Stimulated activated memory B cell treated with anti-CD40 and anti-IgM and Interleukin-4, amounts not matched to agents 10 μg/mL and 1 μg/mL and 100 μg/mL, for 72 hours (primary cell): ENCODE data around the gene SYTL2.
A peak's percentile ranks its signal among the peaks of the same experiment; 100 is the strongest.

ENCODE experiments used
- ATAC-seq: fragments of 150-1000 bp; cut with Tn5 transposase; 2 replicates; pipeline ENCODE4 v1.10.0; 2021
- H3K27ac Mint-ChIP-seq: one replicate; pipeline ENCODE4 v1.8.0; 2022; ENCODE audit warnings: mild to moderate bottlenecking, mixed read lengths
- H3K27me3 Mint-ChIP-seq: one replicate; pipeline ENCODE4 v1.8.0; 2022; ENCODE audit warnings: mixed read lengths
- H3K36me3 Mint-ChIP-seq: one replicate; pipeline ENCODE4 v1.8.0; 2022; ENCODE audit warnings: mixed read lengths
- H3K4me1 Mint-ChIP-seq: one replicate; pipeline ENCODE4 v1.8.0; 2022; ENCODE audit warnings: mixed read lengths
- H3K4me3 Mint-ChIP-seq: one replicate; pipeline ENCODE4 v1.8.0; 2022; ENCODE audit warnings: mild to moderate bottlenecking, moderate library complexity, mixed read lengths
- H3K9me3 Mint-ChIP-seq: one replicate; pipeline ENCODE4 v1.8.0; 2022; ENCODE audit warnings: mixed read lengths

SYTL2 gene

GRCh38 chr11:85813721-85814120 lies 2.8 kb upstream of the SYTL2 start:
- Mint-ChIP-seq H3K27ac (no peak overlapping the region), H3K27me3 (peaks cover 20% of the 10 kb centered on the region), H3K4me1 (peaks cover 20% of the 10 kb centered on the region), H3K4me3 (no peak overlapping the region), H3K9me3 (no peaks in the 10 kb centered on the region), H3K36me3 (no peaks in the 10 kb centered on the region)
- ATAC-seq: no peak

- H3K27ac Mint-ChIP-seq: no peak overlapping the region
- peaks cover 20% of the 10 kb centered on the region for H3K4me1 Mint-ChIP-seq
- peaks cover 20% of the 10 kb centered on the region for H3K27me3 Mint-ChIP-seq
- peak overlapping the region; percentile 74 for H3K4me3 Mint-ChIP-seq
- ATAC-seq: no peak
- H3K9me3 Mint-ChIP-seq: no peaks in the 10 kb centered on the region
- no peaks in the 10 kb centered on the region for H3K36me3 Mint-ChIP-seq
Observed at GRCh38 chr11:85811624-85812023, 683 bp upstream of the SYTL2 start.

- Mint-ChIP-seq H3K36me3 (no peaks in the 10 kb centered on the region), H3K9me3 (no peaks in the 10 kb centered on the region)
Observed at GRCh38 chr11:85810521-85810870, 445 bp downstream of the SYTL2 start.

GRCh38 chr11:85809863-85810262 lies 1.1 kb downstream of the SYTL2 start:
- peaks cover 20% of the 10 kb centered on the region for H3K27me3 Mint-ChIP-seq
- H3K27ac Mint-ChIP-seq: no peak overlapping the region
- peaks cover 20% of the 10 kb centered on the region for H3K4me1 Mint-ChIP-seq
- H3K4me3 Mint-ChIP-seq: peak overlapping the region; percentile 68
- H3K36me3 Mint-ChIP-seq: no peaks in the 10 kb centered on the region
- H3K9me3 Mint-ChIP-seq: no peaks in the 10 kb centered on the region
- ATAC-seq: no peak

More at GRCh38 chr11:85810521-85810870, 445 bp downstream of the SYTL2 start:
- Mint-ChIP-seq H3K27me3 (peaks cover 20% of the 10 kb centered on the region), H3K4me3 (peak overlapping the region; percentile 68), H3K4me1 (peaks cover 20% of the 10 kb centered on the region), H3K27ac (no peak overlapping the region)
- ATAC-seq: no peak

- H3K4me1 Mint-ChIP-seq: peaks cover 20% of the 10 kb centered on the region
- peaks cover 20% of the 10 kb centered on the region for H3K27me3 Mint-ChIP-seq
- H3K4me3 Mint-ChIP-seq: no peak overlapping the region
- ATAC-seq: no peak
- no peak overlapping the region for H3K27ac Mint-ChIP-seq
- no peaks in the 10 kb centered on the region for H3K36me3 Mint-ChIP-seq
- no peaks in the 10 kb centered on the region for H3K9me3 Mint-ChIP-seq
Observed at GRCh38 chr11:85809191-85809590, 1.8 kb downstream of the SYTL2 start.

- H3K4me1 Mint-ChIP-seq: peaks cover 20% of the 10 kb centered on the region
- no peak overlapping the region for H3K27ac Mint-ChIP-seq
- H3K27me3 Mint-ChIP-seq: peaks cover 9% of the 10 kb centered on the region
- no peaks in the 10 kb centered on the region for H3K36me3 Mint-ChIP-seq
- no peaks in the 10 kb centered on the region for H3K9me3 Mint-ChIP-seq
- ATAC-seq: no peak
- no peak overlapping the region for H3K4me3 Mint-ChIP-seq
Observed at GRCh38 chr11:85806876-85807275, 4.1 kb downstream of the SYTL2 start.

- Mint-ChIP-seq H3K27ac (no peak overlapping the region), H3K9me3 (no peaks in the 10 kb centered on the region), H3K36me3 (no peaks in the 10 kb centered on the region), H3K4me1 (peaks cover 14% of the 10 kb centered on the region), H3K4me3 (no peak overlapping the region), H3K27me3 (peaks cover 4% of the 10 kb centered on the region)
- ATAC-seq: no peak
Observed at GRCh38 chr11:85806016-85806415, 4.9 kb downstream of the SYTL2 start.

- ATAC-seq: no peak
- Mint-ChIP-seq H3K9me3 (no peaks in the 10 kb centered on the region), H3K4me1 (peaks cover 12% of the 10 kb centered on the region), H3K27me3 (peaks cover 10% of the 10 kb centered on the region), H3K27ac (no peak overlapping the region), H3K36me3 (no peaks in the 10 kb centered on the region), H3K4me3 (no peak overlapping the region)
Observed at GRCh38 chr11:85805387-85805786, 5.6 kb downstream of the SYTL2 start.

GRCh38 chr11:85803920-85804319 lies 7.0 kb downstream of the SYTL2 start:
- no peaks in the 10 kb centered on the region for H3K36me3 Mint-ChIP-seq
- peaks cover 13% of the 10 kb centered on the region for H3K27me3 Mint-ChIP-seq
- H3K9me3 Mint-ChIP-seq: no peaks in the 10 kb centered on the region
- no peak overlapping the region for H3K27ac Mint-ChIP-seq
- no peak overlapping the region for H3K4me3 Mint-ChIP-seq
- no peak for ATAC-seq
- H3K4me1 Mint-ChIP-seq: no peaks in the 10 kb centered on the region

GRCh38 chr11:85803303-85803702 lies 7.6 kb downstream of the SYTL2 start:
- no peak for ATAC-seq
- H3K9me3 Mint-ChIP-seq: no peaks in the 10 kb centered on the region
- H3K27me3 Mint-ChIP-seq: peaks cover 13% of the 10 kb centered on the region
- H3K27ac Mint-ChIP-seq: no peak overlapping the region
- no peaks in the 10 kb centered on the region for H3K4me1 Mint-ChIP-seq
- H3K36me3 Mint-ChIP-seq: no peaks in the 10 kb centered on the region
- H3K4me3 Mint-ChIP-seq: no peak overlapping the region

GRCh38 chr11:85801527-85801926 lies 9.4 kb downstream of the SYTL2 start:
- Mint-ChIP-seq H3K4me3 (no peak overlapping the region), H3K27me3 (peaks cover 13% of the 10 kb centered on the region), H3K36me3 (no peaks in the 10 kb centered on the region), H3K9me3 (no peaks in the 10 kb centered on the region), H3K27ac (no peak overlapping the region), H3K4me1 (no peaks in the 10 kb centered on the region)
- ATAC-seq: no peak

- Mint-ChIP-seq H3K9me3 (no peaks in the 10 kb centered on the region), H3K4me1 (no peaks in the 10 kb centered on the region), H3K27ac (no peak overlapping the region), H3K27me3 (peaks cover 13% of the 10 kb centered on the region), H3K4me3 (no peak overlapping the region), H3K36me3 (no peaks in the 10 kb centered on the region)
- no peak for ATAC-seq
Observed at GRCh38 chr11:85800595-85801342, 10.2 kb downstream of the SYTL2 start.

- no peaks in the 10 kb centered on the region for H3K4me1 Mint-ChIP-seq
Observed at GRCh38 chr11:85799142-85799541, 11.8 kb downstream of the SYTL2 start.

GRCh38 chr11:85798361-85798760 lies 12.6 kb downstream of the SYTL2 start:
- no peaks in the 10 kb centered on the region for H3K36me3 Mint-ChIP-seq
- H3K4me3 Mint-ChIP-seq: no peak overlapping the region
- no peaks in the 10 kb centered on the region for H3K4me1 Mint-ChIP-seq
- no peaks in the 10 kb centered on the region for H3K9me3 Mint-ChIP-seq
- H3K27ac Mint-ChIP-seq: no peak overlapping the region
- ATAC-seq: no peak
- H3K27me3 Mint-ChIP-seq: peaks cover 13% of the 10 kb centered on the region

More at GRCh38 chr11:85799142-85799541, 11.8 kb downstream of the SYTL2 start:
- ATAC-seq: no peak
- Mint-ChIP-seq H3K4me3 (no peak overlapping the region), H3K27me3 (peaks cover 13% of the 10 kb centered on the region), H3K36me3 (no peaks in the 10 kb centered on the region), H3K27ac (no peak overlapping the region), H3K9me3 (no peaks in the 10 kb centered on the region)

- no peaks in the 10 kb centered on the region for H3K9me3 Mint-ChIP-seq
- no peak overlapping the region for H3K4me3 Mint-ChIP-seq
- H3K27ac Mint-ChIP-seq: no peak overlapping the region
- ATAC-seq: no peak
- H3K36me3 Mint-ChIP-seq: no peaks in the 10 kb centered on the region
- H3K27me3 Mint-ChIP-seq: peaks cover 7% of the 10 kb centered on the region
- H3K4me1 Mint-ChIP-seq: no peaks in the 10 kb centered on the region
Observed at GRCh38 chr11:85795712-85796487, 15.0 kb downstream of the SYTL2 start.
